DMS79 treated with DMSO at 0.1 percent for 48 hours (cell line): ENCODE results near the gene NUP210L.

Experiments used
- DNase-seq: peaks from one replicate; lab custom pipeline; 2025; lab: John Stamatoyannopoulos, UW

The NUP210L gene

DNA sequence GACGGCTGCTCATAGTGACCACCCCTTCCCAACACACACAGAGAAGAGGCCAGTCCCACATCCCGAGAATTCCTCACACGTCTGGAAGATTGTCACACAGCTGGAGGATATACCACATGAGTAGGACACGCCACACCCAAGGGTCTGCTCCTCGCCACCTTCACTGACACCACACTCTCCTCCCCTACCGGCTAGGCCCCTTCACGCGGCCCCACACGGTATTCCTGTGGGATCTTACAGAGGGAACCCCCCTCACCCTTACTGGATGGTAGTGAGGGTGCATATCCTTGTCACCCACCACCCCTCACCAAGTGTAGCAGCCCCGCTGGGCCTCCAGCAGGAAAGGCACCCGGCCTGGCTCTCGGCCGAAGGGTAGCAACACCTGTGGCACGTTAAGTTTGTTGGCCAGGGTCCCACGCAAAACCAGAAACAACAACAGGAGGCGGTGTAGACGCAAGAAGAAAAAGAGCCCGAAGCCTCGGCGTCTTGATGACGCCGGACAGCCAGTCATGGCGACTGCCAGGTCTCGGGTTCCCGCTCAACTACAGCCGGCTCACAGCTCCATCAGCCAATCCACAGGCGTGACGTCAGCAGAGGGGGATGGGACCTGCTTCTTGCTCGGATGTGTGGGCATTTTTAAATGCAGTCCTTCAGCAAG, at the start of gene NUP210L:
Gene NUP210L, minus strand, starts transcription at position 540 of the 658 bp plus-strand sequence.
- DNase-seq: no peak

DNA sequence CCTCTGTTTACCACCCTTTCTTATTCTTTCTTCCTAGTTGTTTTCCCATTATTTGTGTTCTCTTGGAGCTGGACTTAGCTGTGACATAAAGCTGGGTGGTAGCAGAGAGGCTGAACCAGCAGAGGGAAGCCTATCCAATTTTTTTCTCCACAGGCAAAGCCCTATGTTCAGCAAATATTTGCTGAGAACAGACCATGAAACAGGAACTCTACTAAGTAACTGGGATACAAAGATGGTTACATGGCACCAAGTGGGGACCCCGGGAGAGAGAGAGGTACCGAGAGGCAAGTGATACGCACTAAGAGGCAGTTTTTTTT, 44.6 kb upstream of the NUP210L start:
- no peak for DNase-seq

- no peak for DNase-seq
These were observed 44.1 kb upstream of the NUP210L start for GRCh38 chr1:154198756-154199562.

GRCh38 chr1:154193821-154194220, 38.9 kb upstream of the NUP210L start:
- DNase-seq: peak; percentile 46

DNA sequence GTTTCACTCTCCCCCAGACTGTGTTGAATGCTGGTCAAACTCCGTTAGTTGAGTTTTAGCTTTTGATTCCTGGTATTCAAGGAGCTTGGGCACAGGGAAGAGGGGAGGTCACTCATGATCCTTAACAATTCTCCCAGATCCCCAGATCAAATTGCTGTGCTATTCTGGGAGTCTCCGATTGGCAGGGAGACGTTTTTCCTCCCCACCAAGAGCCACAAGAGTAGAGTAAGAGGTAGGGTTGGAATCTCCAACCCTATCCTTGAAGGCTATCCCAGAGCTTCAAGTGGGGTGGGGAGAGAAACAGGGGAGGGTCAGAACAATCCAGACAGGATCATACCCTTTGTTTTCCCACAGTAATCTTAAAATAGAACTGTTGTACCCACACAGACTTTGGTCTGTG, 37.6 kb upstream of the NUP210L start:
- no peak for DNase-seq

GRCh38 chr1:154191990-154192461, 37.2 kb upstream of the NUP210L start, which contains the start of gene TPM3:
Gene TPM3, minus strand, starts transcription at chr1:154192100. Its CDS starts 82 bp downstream, at chr1:154192018.
- no peak for DNase-seq

DNA sequence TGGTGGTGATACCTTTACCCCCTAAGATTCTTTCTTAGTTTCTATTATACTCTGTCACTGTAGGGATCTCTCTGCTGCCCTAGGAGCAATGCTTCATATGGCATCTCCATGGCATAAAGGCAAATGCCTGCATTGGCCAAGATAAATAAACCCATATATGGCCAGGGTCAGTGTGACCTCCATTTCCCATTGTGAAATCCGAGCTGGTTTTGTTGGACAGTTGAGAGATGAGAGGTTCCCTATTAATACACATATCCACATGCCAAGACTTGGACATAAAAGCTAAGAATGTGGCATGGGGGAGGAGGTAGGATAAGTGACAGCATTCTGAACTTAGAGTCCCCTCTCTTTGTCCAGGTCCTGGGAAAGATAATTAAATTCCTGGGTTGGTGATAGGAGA, 35.7 kb upstream of the NUP210L start:
- DNase-seq: no peak

GRCh38 chr1:154186852-154187501, 32.1 kb upstream of the NUP210L start:
- DNase-seq: peak; percentile 18

DNA sequence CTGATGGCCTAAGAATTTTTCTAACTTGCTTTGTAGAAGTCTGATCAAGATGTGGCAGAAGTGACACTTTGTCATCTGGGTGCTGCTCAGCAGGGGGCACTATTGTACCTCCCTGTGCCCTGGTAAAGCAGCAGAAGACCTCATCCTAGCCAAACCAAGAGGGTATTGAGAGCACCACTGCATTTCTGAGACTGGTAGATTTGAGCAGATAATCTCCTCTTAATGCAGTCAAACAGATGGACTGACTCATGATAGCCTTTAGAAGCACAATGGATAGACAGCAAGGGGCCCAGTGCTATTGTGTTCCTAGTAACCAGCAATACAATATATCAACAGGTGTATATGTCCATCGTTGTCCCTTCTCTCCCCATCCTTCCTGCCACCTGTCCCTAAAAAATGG, 31.3 kb upstream of the NUP210L start:
- DNase-seq: peak; percentile 64

DNA sequence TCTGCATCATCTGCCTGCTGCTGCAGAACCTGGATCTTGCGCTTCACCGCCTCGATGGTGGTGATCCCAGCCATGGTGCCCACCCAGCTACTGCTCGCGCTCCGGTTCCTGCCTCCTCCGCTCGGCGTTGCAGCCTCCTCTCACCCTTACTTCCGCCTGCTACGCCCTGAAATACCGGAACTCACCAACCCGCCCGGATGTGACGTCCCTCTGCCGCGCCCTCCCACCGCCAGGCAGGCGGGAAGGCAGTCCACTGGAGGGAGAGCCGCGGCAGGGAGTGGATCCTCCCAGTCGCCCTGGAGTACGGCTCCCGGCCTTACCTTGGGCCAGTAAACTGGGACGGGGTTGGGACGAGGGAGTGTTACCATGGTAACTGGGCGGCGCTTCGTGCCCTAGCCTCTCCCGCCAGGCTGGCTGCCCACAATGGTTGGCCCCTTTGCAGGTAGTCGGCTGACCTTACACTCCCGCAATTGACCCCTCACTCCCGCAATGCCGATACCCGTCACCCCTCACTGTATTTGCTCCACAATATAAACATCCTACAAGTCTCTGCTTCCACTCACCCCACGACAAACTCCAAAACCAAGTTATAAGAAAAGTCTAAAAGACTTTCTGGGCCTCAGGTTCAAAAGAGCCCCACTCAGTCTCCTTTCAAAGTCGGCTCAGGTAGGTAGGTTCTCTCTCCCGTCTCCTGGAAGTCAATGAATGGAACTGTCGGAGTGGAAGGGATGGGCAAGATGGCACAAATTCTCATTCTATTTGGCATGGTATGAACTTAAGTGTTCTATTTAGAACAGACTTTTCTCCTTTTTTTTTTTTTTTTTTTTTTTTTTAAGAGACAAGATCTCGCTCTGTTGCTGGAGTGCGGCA, 28.4 kb upstream of the NUP210L start:
- DNase-seq: peak; percentile 95

- peak; percentile 42 for DNase-seq
These were observed 27.6 kb upstream of the NUP210L start for GRCh38 chr1:154182344-154183045.

GRCh38 chr1:154181944-154182343, 27.1 kb upstream of the NUP210L start:
- no peak for DNase-seq

DNA sequence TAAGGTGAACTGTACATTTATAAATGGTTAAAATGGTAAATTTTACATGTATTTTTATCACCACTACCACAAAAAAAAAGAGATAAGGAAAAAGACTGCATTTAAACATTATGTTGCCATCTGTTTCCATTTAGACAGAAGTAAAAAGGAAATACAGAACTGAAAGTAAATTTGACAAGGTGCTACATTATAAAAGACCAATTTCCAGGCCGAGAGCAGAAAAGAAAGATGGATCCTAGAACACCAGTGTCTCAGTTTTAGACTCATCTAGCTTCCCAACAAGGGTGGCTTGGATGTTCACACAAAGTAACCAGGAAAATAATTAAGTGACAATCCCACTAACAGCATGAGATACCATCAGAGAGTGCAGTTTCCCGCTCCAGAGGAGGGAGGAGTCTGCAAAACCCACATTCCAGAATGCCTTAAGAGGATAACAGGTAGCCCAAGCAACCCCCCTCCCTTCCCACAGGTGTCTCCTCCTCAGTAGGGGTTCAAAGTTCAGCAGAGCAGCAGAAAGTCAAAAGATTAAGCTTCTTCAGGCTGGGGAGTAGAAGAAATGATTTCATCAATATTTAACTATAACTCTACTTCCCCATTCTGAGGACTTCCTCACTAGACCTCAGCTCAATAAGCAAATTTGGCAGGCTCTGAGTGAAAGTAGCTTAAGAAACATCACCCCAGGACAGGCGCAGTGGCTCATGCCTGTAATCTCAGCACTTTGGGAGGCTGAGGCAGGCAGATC, 25.2 kb upstream of the NUP210L start:
- DNase-seq: no peak

DNA sequence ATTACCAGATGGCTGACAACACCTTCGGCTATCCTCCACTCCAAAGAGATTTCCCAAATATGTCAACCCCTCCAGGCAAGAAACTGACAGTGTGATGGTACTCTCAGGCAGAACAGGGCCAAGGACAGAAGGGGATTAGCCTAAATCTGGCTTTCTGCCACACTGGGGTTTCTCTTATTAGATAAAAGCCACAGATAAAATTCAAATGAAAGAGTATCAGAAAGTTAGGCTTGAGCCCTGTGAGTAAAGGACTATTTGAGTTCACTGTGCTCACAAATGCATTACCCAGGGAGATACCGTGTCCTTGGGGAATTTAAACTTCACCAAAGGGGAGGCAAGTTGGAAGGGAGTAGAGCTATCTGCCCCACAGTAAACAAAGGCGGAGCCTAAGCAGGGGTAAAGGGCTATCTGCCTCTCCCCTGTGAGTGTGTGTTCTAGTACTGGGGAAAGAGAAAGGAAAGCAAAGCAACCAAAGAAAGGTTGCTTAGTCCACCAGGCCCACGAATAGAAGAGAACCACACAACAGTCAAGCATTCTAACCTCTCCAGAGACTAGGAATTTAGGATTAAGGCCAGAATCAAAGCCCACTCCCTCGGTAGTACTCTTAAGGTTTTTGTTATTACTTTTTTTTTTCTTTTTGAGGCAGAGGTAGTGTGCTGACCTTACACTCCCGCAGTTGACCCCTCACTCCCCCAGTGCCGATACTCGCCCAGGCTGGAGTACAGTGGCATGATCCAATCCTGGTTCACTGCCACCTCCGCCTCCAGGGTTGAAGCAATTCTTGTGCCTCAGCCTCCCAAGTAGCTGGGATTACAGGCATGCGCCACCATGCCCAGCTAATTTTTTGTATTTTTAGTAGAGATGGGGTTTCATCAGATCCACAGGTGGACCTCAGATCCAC, 24.3 kb upstream of the NUP210L start:
- no peak for DNase-seq

DNA sequence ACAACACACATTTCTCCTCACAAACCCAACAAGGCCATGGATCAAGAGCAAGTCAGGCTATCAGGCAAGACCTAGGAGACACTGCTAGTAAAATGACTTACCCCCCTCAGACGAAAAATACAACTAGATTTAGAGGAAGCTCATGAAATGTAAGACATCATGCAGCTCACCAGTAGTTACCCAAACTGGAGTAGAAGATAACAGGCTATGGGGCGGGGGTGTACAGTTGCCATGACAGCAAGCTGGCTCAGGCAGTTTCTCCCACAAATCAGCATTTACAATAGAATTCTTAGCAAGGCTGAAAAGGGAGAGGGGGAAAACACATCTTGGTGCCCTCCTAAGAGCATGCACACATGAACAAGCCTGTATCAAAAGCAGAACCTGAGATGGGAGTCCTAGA, 23.1 kb upstream of the NUP210L start:
- DNase-seq: no peak

DNA sequence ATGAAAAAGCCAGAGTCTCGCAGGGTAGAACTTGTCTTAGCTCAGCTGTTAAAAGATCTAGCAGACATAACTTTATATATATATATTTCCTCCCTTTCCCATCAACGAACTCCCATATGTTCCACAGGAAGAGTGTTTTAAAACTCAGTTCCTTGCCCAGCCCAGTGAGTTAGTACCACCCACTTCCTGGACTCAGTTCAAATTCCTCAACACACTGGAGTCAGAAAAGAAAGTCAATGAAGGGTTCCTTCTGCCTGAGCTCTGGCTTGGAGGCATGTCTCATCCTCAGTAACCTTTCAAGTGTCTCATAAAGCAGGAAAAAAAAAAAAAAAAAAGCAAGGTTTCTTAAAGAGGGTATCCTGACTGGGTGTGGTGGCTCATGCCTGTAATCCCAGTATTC, 21.5 kb upstream of the NUP210L start:
- DNase-seq: no peak

DNA sequence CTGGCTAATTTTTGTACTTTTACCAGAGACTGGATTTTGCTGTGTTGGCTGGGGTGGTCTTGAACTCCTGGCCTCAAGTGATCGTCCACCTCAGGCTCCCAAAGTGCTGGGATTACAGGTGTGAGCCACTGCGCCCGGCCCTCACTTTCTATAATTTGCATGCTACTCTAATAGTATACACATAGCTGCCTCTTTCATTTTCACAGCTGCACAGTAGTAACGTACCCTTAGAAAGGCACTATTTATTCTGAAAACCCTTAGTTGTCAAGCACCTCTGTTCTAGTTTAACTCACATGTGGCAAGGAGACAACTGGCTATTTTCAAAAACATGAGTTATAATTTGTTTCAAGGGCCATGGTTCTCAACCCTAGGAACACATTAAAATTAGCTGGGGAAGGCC, 19.8 kb upstream of the NUP210L start:
- no peak for DNase-seq

GRCh38 chr1:154171880-154172279, 17.0 kb upstream of the NUP210L start:
- DNase-seq: no peak

GRCh38 chr1:154171223-154171583, 16.3 kb upstream of the NUP210L start:
- no peak for DNase-seq
